Stimulated activated naive CD4-positive, alpha-beta T cell (primary cell): ENCODE results near the gene SPAG16.
"Not testable (repeated sequence)": the region's sequence is repeated elsewhere in the genome, so short reads cannot be mapped to it uniquely, and the experiment has no call there.

Experiments
- DNase-seq, 6 experiments: peaks; one replicate each; lab custom pipeline; 2025; lab: John Stamatoyannopoulos, UW

Gene SPAG16

GRCh38 chr2:213271947-213272346 is 12.3 kb upstream of the SPAG16 start:
- DNase-seq: no peak

GRCh38 chr2:213274143-213274542 is 10.1 kb upstream of the SPAG16 start:
- DNase-seq: no peak

GRCh38 chr2:213275265-213275664 is 9.0 kb upstream of the SPAG16 start:
- DNase-seq: no peak

- not testable (repeated sequence) for DNase-seq
Measured at GRCh38 chr2:213277134-213277533, 7.1 kb upstream of the SPAG16 start.

- no peak for DNase-seq
Measured at GRCh38 chr2:213279116-213279620, 5.1 kb upstream of the SPAG16 start.

- no peak for DNase-seq
Measured at GRCh38 chr2:213279971-213280370, 4.3 kb upstream of the SPAG16 start.

GRCh38 chr2:213281156-213281555 is 3.1 kb upstream of the SPAG16 start:
- no peak for DNase-seq

GRCh38 chr2:213285404-213285803 is 1.1 kb downstream of the SPAG16 start:
- no peak for DNase-seq

GRCh38 chr2:213286161-213286560 is 1.9 kb downstream of the SPAG16 start:
- DNase-seq: no peak

- no peak for DNase-seq
Measured at GRCh38 chr2:213288913-213289700, 4.8 kb downstream of the SPAG16 start.

- DNase-seq: no peak
Measured at GRCh38 chr2:213290501-213290900, 6.2 kb downstream of the SPAG16 start.

GRCh38 chr2:213296270-213296669 is 12.0 kb downstream of the SPAG16 start:
- no peak for DNase-seq

- DNase-seq: no peak
Measured at GRCh38 chr2:213306316-213306942, 22.2 kb downstream of the SPAG16 start.

- DNase-seq: no peak
Measured at GRCh38 chr2:213315168-213315876, 31.1 kb downstream of the SPAG16 start.

GRCh38 chr2:213316001-213316735 is 31.9 kb downstream of the SPAG16 start:
- no peak for DNase-seq

GRCh38 chr2:213317929-213318328 is 33.7 kb downstream of the SPAG16 start:
- DNase-seq: no peak

GRCh38 chr2:213320604-213321003 is 36.3 kb downstream of the SPAG16 start:
- no peak for DNase-seq

- DNase-seq: no peak
Measured at GRCh38 chr2:213336253-213336770, 52.0 kb downstream of the SPAG16 start.

- DNase-seq: no peak
Measured at GRCh38 chr2:213353419-213353818, 69.2 kb downstream of the SPAG16 start.

- DNase-seq: no peak
Measured at GRCh38 chr2:213376644-213377043, 92.4 kb downstream of the SPAG16 start.

- not testable (repeated sequence) for DNase-seq
Measured at GRCh38 chr2:213407027-213407426, 122.8 kb downstream of the SPAG16 start.
